ENCODE results near the gene CDK8.

The CDK8 gene

DNA sequence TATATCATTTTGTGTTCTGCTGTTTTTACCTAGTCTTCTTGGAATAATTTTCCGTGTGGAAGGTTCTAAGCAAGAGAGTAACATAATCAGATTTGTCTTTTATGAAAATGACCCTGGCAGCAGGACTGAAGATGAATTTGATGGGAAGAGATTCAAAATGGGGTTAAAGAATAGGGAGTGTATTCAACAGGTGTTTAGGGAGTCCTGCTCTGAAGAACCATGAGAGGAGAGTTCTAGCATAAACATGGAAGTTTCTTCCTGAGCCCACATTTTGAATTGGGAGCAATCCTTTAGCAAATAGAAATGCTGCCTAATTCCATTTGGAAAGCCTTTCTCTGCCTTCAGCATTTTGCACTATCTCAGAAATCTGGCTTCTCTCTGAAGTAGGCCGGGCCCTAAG lies 127.0 kb downstream of the CDK8 start:
- Histone ChIP-seq H3K9me3 (ENCODE audit: insufficient read depth, low read length) (no peaks in the 10 kb centered on the region), H3K9me2 (replicated peaks; ENCODE audit: insufficient read depth, low read length) (no peaks in the 10 kb centered on the region), H4K20me1 (ENCODE audit: low read depth, low read length) (no peaks in the 10 kb centered on the region), H3K36me3 (ENCODE audit: low read length) (0 out of 2 replicates have a peak, but pooled peaks cover 4% of the 10 kb centered on the region), H3K4me3 (ENCODE audit: insufficient read depth, low read length, poor library complexity, severe bottlenecking) (no peak overlapping the region), H3F3A (ENCODE audit: insufficient read depth) (no peaks in the 10 kb centered on the region), H3K79me2 (ENCODE audit: insufficient read depth, low read length) (no peaks in the 10 kb centered on the region), H3K27me3 (ENCODE audit: low read length) (no peaks in the 10 kb centered on the region), H3K4me2 (ENCODE audit: low read depth, low read length, poor library complexity, severe bottlenecking) (no peak overlapping the region), H3K27ac (ENCODE audit: low read depth, low read length) (no peak overlapping the region), H2AFZ (ENCODE audit: low read depth, low read length, severe bottlenecking) (no peak overlapping the region), H3K9ac (ENCODE audit: low read length) (no peak overlapping the region)
- TF ChIP-seq, protein P1, sequence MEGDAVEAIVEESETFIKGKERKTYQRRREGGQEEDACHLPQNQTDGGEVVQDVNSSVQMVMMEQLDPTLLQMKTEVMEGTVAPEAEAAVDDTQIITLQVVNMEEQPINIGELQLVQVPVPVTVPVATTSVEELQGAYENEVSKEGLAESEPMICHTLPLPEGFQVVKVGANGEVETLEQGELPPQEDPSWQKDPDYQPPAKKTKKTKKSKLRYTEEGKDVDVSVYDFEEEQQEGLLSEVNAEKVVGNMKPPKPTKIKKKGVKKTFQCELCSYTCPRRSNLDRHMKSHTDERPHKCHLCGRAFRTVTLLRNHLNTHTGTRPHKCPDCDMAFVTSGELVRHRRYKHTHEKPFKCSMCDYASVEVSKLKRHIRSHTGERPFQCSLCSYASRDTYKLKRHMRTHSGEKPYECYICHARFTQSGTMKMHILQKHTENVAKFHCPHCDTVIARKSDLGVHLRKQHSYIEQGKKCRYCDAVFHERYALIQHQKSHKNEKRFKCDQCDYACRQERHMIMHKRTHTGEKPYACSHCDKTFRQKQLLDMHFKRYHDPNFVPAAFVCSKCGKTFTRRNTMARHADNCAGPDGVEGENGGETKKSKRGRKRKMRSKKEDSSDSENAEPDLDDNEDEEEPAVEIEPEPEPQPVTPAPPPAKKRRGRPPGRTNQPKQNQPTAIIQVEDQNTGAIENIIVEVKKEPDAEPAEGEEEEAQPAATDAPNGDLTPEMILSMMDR (IDR thresholded peaks at IDR 0.05; ENCODE audit: insufficient read depth, low read length, poor library complexity, severe bottlenecking), result no peak
- no peak for TF ChIP-seq EZH2phosphoT487 (conservative IDR thresholded peaks at IDR 0.05; ENCODE audit: low read length)

- H3K79me2 ChIP-seq (ENCODE audit: insufficient read depth, low read length), result no peaks in the 10 kb centered on the region
- no peak for TF ChIP-seq EZH2phosphoT487 (conservative IDR thresholded peaks at IDR 0.05; ENCODE audit: low read length)
- TF ChIP-seq, protein P1 (IDR thresholded peaks at IDR 0.05; ENCODE audit: insufficient read depth, low read length, poor library complexity, severe bottlenecking), result no peak
- H3F3A ChIP-seq (ENCODE audit: insufficient read depth), result no peaks in the 10 kb centered on the region
- no peak overlapping the region for H3K27ac ChIP-seq (ENCODE audit: low read depth, low read length)
- H2AFZ ChIP-seq (ENCODE audit: low read depth, low read length, severe bottlenecking), result no peak overlapping the region
- no peak overlapping the region for H3K9ac ChIP-seq (ENCODE audit: low read length)
- no peaks in the 10 kb centered on the region for H3K9me2 ChIP-seq (replicated peaks; ENCODE audit: insufficient read depth, low read length)
- no peaks in the 10 kb centered on the region for H3K9me3 ChIP-seq (ENCODE audit: insufficient read depth, low read length)
- no peak overlapping the region for H3K4me3 ChIP-seq (ENCODE audit: insufficient read depth, low read length, poor library complexity, severe bottlenecking)
- no peaks in the 10 kb centered on the region for H4K20me1 ChIP-seq (ENCODE audit: low read depth, low read length)
- no peaks in the 10 kb centered on the region for H3K27me3 ChIP-seq (ENCODE audit: low read length)
- H3K4me2 ChIP-seq (ENCODE audit: low read depth, low read length, poor library complexity, severe bottlenecking), result no peak overlapping the region
- H3K36me3 ChIP-seq (ENCODE audit: low read length), result 0 out of 2 replicates have a peak, but pooled peaks cover 7% of the 10 kb centered on the region
Measured at GRCh38 chr13:26382366-26382765, 128.4 kb downstream of the CDK8 start.

DNA sequence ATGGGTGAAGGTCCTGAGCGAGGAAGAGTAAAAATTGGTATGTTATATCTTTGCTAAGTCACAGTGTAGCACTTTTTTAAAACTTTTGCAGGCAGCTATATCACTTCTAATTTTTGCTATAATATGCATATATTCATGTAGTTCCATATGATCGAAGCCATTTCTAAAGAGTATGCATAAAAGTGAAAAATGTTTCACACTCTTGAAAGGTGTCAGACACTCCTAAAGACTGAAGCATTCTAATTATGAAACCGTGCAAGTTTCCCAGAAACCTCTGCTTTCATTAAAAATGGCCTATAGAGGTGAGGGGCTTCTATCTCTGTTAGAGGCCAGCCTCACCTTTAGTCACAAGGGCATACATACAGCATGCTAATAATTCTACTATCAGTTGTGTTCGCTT lies 128.9 kb downstream of the CDK8 start:
- H3K9ac ChIP-seq (ENCODE audit: low read length), result no peak overlapping the region
- no peaks in the 10 kb centered on the region for H3K79me2 ChIP-seq (ENCODE audit: insufficient read depth, low read length)
- no peak overlapping the region for H3K27ac ChIP-seq (ENCODE audit: low read depth, low read length)
- H3K4me3 ChIP-seq (ENCODE audit: insufficient read depth, low read length, poor library complexity, severe bottlenecking), result no peak overlapping the region
- H3F3A ChIP-seq (ENCODE audit: insufficient read depth), result no peaks in the 10 kb centered on the region
- no peaks in the 10 kb centered on the region for H4K20me1 ChIP-seq (ENCODE audit: low read depth, low read length)
- no peak overlapping the region for H2AFZ ChIP-seq (ENCODE audit: low read depth, low read length, severe bottlenecking)
- 0 out of 2 replicates have a peak, but pooled peaks cover 7% of the 10 kb centered on the region for H3K36me3 ChIP-seq (ENCODE audit: low read length)
- H3K9me2 ChIP-seq (replicated peaks; ENCODE audit: insufficient read depth, low read length), result no peaks in the 10 kb centered on the region
- H3K4me2 ChIP-seq (ENCODE audit: low read depth, low read length, poor library complexity, severe bottlenecking), result no peak overlapping the region
- no peak for TF ChIP-seq EZH2phosphoT487 (conservative IDR thresholded peaks at IDR 0.05; ENCODE audit: low read length)
- TF ChIP-seq, protein P1 (IDR thresholded peaks at IDR 0.05; ENCODE audit: insufficient read depth, low read length, poor library complexity, severe bottlenecking), result no peak
- H3K27me3 ChIP-seq (ENCODE audit: low read length), result no peaks in the 10 kb centered on the region
- H3K9me3 ChIP-seq (ENCODE audit: insufficient read depth, low read length), result no peaks in the 10 kb centered on the region
